Measurements from ENCODE around the gene BCAP31.

BCAP31 gene

GRCh38 chrX:153681175-153681574, 43.0 kb downstream of the BCAP31 start:
- no peak for TF ChIP-seq CTCF (conservative IDR thresholded peaks at IDR 0.05; ENCODE audit: low read depth, low read length)
- DNase-seq (ENCODE audit: low read depth): no peak
- H3K4me3 ChIP-seq (ENCODE audit: low read depth, low read length): no peak overlapping the region

GRCh38 chrX:153674219-153674851, 49.9 kb downstream of the BCAP31 start:
- DNase-seq (ENCODE audit: low read depth): no peak
- TF ChIP-seq CTCF (conservative IDR thresholded peaks at IDR 0.05; ENCODE audit: low read depth, low read length): no peak
- H3K4me3 ChIP-seq (ENCODE audit: low read depth, low read length): no peak overlapping the region

GRCh38 chrX:153673428-153674218, 50.6 kb downstream of the BCAP31 start, which contains the start of gene PNCK:
PNCK (minus strand) TSS chrX:153673813; CDS start chrX:153673076, 737 bp downstream.
- no peak for TF ChIP-seq CTCF (conservative IDR thresholded peaks at IDR 0.05; ENCODE audit: low read depth, low read length)
- no peak within 1 kb of the TSS for H3K4me3 ChIP-seq (ENCODE audit: low read depth, low read length)

GRCh38 chrX:153672531-153673427, 51.4 kb downstream of the BCAP31 start:
- H3K4me3 ChIP-seq (ENCODE audit: low read depth, low read length): no peak overlapping the region
- no peak for TF ChIP-seq CTCF (conservative IDR thresholded peaks at IDR 0.05; ENCODE audit: low read depth, low read length)

More at GRCh38 chrX:153673428-153674218, 50.6 kb downstream of the BCAP31 start, which contains the start of gene PNCK:
- no peak for DNase-seq (ENCODE audit: low read depth)

GRCh38 chrX:153671589-153672530, 52.3 kb downstream of the BCAP31 start:
- no peak overlapping the region for H3K4me3 ChIP-seq (ENCODE audit: low read depth, low read length)
- no peak for TF ChIP-seq CTCF (conservative IDR thresholded peaks at IDR 0.05; ENCODE audit: low read depth, low read length)
- DNase-seq (ENCODE audit: low read depth): no peak

More at GRCh38 chrX:153672531-153673427, 51.4 kb downstream of the BCAP31 start:
- DNase-seq (ENCODE audit: low read depth): no peak

All from choroid plexus epithelial cell (primary cell).